HCT116 (cell line): Measurements from ENCODE around the gene ABHD4. TPM values are rescaled to one million over a fixed set of nuclear protein-coding genes. Genes with fewer than 3 reads are reported as not detected.

Source experiments
- ATAC-seq: fragments of 200-7000 bp; cut with Tn5 transposase; 2 replicates; pipeline ENCODE4 v1.9.1; 2020; ENCODE audit warnings: mild to moderate bottlenecking, moderate library complexity
- BruUV-seq: library from RNA; stranded (reverse); fragments of 400-500 nt; replicated peaks from 2 replicates; lab custom pipeline; 2021; lab: Mats Ljungman, UMichigan
- CTCF ChIA-PET: fragments of 300-600 bp; sonication (Branson Sonifier 250); formaldehyde crosslinking; loops from one replicate; lab custom pipeline; 2021; ENCODE audit warnings: antibody characterized with exemption; lab: Charles Lee
- POLR2A ChIA-PET: fragments of 300-600, 350-600 bp; sonication (Branson Sonifier 250); formaldehyde crosslinking; loops from one replicate; lab custom pipeline; 2021; ENCODE audit warnings: antibody characterized with exemption; lab: Charles Lee
- RAD21 ChIA-PET, 2 experiments: fragments of 300-600 bp; sonication (Branson Sonifier 250); formaldehyde crosslinking; loops; one replicate each; lab custom pipeline; 2023; ENCODE audit warnings: low total read pairs in 2 of 2; ENCODE audit not compliant: uncharacterized antibody in 2 of 2, unreplicated experiment in 2 of 2, low non-redundant PET in 1 of 2; lab: Charles Lee
- DNase-seq: peaks from one replicate; pipeline ENCODE4 v3.0.0-alpha.2; 2010; ENCODE audit warnings: low read depth, low spot score
- H2AFZ ChIP-seq: fragments of 200-600 bp; shearing (Covaris generic), sonication (generic); 2 replicates; pipeline ENCODE4 v1.6.1; 2017; ENCODE audit warnings: low read depth, mixed run types, mixed read lengths, antibody characterized with exemption, low read length; ENCODE audit not compliant: poor library complexity, severe bottlenecking
- H3K27ac ChIP-seq: 2 replicates; pipeline ENCODE4 v1.5.1; 2012; ENCODE audit warnings: low read depth, low read length
- H3K27me3 ChIP-seq: fragments of 200-600 bp; sonication (generic); 2 replicates; pipeline ENCODE4 v1.6.1; 2016; ENCODE audit warnings: mixed run types, low read length, mixed read lengths; ENCODE audit not compliant: insufficient read depth
- H3K36me3 ChIP-seq, 2 experiments: fragments of 200-500 bp in 1 of 2; fragments of 200-600 bp in 1 of 2; sonication (Bioruptor generic) in 1 of 2; sonication (generic) in 1 of 2; 2 replicates each; pipeline versions ENCODE4 v1.5.1 to v1.6.1; 2014 to 2016; ENCODE audit warnings: low read length in 2 of 2, inconsistent platforms in 1 of 2, mixed read lengths in 1 of 2, mixed run types in 1 of 2; ENCODE audit not compliant: insufficient read depth in 2 of 2, control insufficient read depth in 1 of 2
- H3K4me1 ChIP-seq, 2 experiments: fragments of 200-600 bp in 1 of 2; sonication (generic) in 1 of 2; 2 replicates each; pipeline versions ENCODE4 v1.5.1 to v1.6.1; 2012 to 2017; ENCODE audit warnings: low read length in 2 of 2, inconsistent platforms in 1 of 2, mild to moderate bottlenecking in 1 of 2, mixed read lengths in 1 of 2, mixed run types in 1 of 2, moderate library complexity in 1 of 2; ENCODE audit not compliant: insufficient read depth in 2 of 2, control insufficient read depth in 1 of 2
- H3K4me2 ChIP-seq: fragments of 200-600 bp; sonication (generic); 2 replicates; pipeline ENCODE4 v1.6.1; 2017; ENCODE audit warnings: mixed run types, low read length, mixed read lengths
- H3K4me3 ChIP-seq, 2 experiments: fragments of 200-600 bp in 1 of 2; sonication (generic) in 1 of 2; replicated peaks in 1 of 2; 2 replicates each; pipeline ENCODE4 v1.5.1; 2011 to 2016; ENCODE audit warnings: low read length in 2 of 2, control low read depth in 1 of 2, low read depth in 1 of 2, mild to moderate bottlenecking in 1 of 2, mixed read lengths in 1 of 2, mixed run types in 1 of 2
- H3K79me2 ChIP-seq: fragments of 200-600 bp; sonication (generic); 2 replicates; pipeline ENCODE4 v1.6.1; 2017; ENCODE audit warnings: mild to moderate bottlenecking, mixed run types, low read length, moderate library complexity, mixed read lengths; ENCODE audit not compliant: insufficient read depth
- H3K9ac ChIP-seq: fragments of 200-600 bp; sonication (generic); 2 replicates; pipeline ENCODE4 v1.6.1; 2016; ENCODE audit warnings: low read length, mixed read lengths
- H3K9me2 ChIP-seq: fragments of 200-600 bp; sonication (generic), shearing (Covaris generic); 2 replicates; pipeline ENCODE4 v1.6.1; 2017; ENCODE audit warnings: mixed run types, mild to moderate bottlenecking, moderate library complexity; ENCODE audit not compliant: insufficient read depth
- H3K9me3 ChIP-seq, 2 experiments: fragments of 200-500 bp in 1 of 2; fragments of 200-600 bp in 1 of 2; sonication (Bioruptor generic) in 1 of 2; sonication (generic) in 1 of 2; 2 replicates each; pipeline ENCODE4 v1.6.1; 2014 to 2017; ENCODE audit warnings: low read length in 2 of 2, mixed read lengths in 2 of 2, inconsistent platforms in 1 of 2, low read depth in 1 of 2, mild to moderate bottlenecking in 1 of 2, mixed run types in 1 of 2, moderate library complexity in 1 of 2; ENCODE audit not compliant: control insufficient read depth in 1 of 2, insufficient read depth in 1 of 2
- H4K20me1 ChIP-seq: fragments of 200-600 bp; sonication (generic), shearing (Covaris generic); 2 replicates; pipeline ENCODE4 v1.6.1; 2017; ENCODE audit warnings: mixed run types, mild to moderate bottlenecking, moderate library complexity; ENCODE audit not compliant: insufficient read depth
- CTCF ChIP-seq, 3 experiments: fragments of 200-600 bp in 1 of 3; sonication (generic) in 1 of 3; IDR thresholded peaks in 2 of 3; conservative IDR thresholded peaks in 1 of 3; 2 replicates each; pipeline ENCODE4 v1.5.1; 2012 to 2017; ENCODE audit warnings: low read depth in 2 of 3, low read length in 2 of 3, antibody characterized with exemption in 1 of 3, borderline replicate concordance in 1 of 3, control low read depth in 1 of 3, mild to moderate bottlenecking in 1 of 3, mixed read lengths in 1 of 3, mixed run types in 1 of 3, moderate library complexity in 1 of 3; ENCODE audit not compliant: insufficient read depth in 1 of 3
- EGR1 ChIP-seq: IDR thresholded peaks from 2 replicates; pipeline ENCODE4 v1.6.1; 2012; ENCODE audit warnings: low read depth
- FOSL1 ChIP-seq: IDR thresholded peaks from 2 replicates; pipeline ENCODE4 v1.6.1; 2012; ENCODE audit warnings: low read depth
- POLR2A ChIP-seq: IDR thresholded peaks from 2 replicates; pipeline ENCODE4 v1.7.0; 2011; ENCODE audit warnings: borderline replicate concordance; ENCODE audit not compliant: insufficient read depth, insufficient read length; ENCODE audit errors: extremely low read depth
- POLR2AphosphoS5 ChIP-seq: IDR thresholded peaks from 2 replicates; pipeline ENCODE4 v1.6.1; 2011; ENCODE audit warnings: mild to moderate bottlenecking, low read depth, low read length, moderate library complexity
- RAD21 ChIP-seq: IDR thresholded peaks from 2 replicates; pipeline ENCODE4 v1.6.1; 2012; ENCODE audit warnings: low read depth, mild to moderate bottlenecking
- REST ChIP-seq: IDR thresholded peaks from 2 replicates; pipeline ENCODE4 v1.6.1; 2012; ENCODE audit warnings: low read depth
- SIN3A ChIP-seq: IDR thresholded peaks from 2 replicates; pipeline ENCODE4 v1.6.1; 2012; ENCODE audit warnings: low read depth
- SP1 ChIP-seq: IDR thresholded peaks from 2 replicates; pipeline ENCODE4 v1.6.1; 2012; ENCODE audit warnings: low read depth
- YY1 ChIP-seq: IDR thresholded peaks from 2 replicates; pipeline ENCODE4 v1.6.1; 2011; ENCODE audit warnings: low read length, low read depth, moderate library complexity, mild to moderate bottlenecking; ENCODE audit not compliant: insufficient replicate concordance; ENCODE audit errors: extremely low read depth
- intact Hi-C: fragments of 100-400 bp; cut with micrococcal nuclease; formaldehyde crosslinking; loops from 2 replicates; pipeline ENCODE4 v1.10.0; 2022
- total RNA-seq: library from RNA; stranded (reverse); gene quantifications from one replicate; pipeline ENCODE4 v1.2.1, GENCODE V29; 2021; ENCODE audit not compliant: unreplicated experiment

ABHD4 gene
- total RNA-seq, 1 experiment from 2014 or later = 9.4 TPM

GRCh38 chr14:22589096-22589839, 8.8 kb upstream of the ABHD4 start, which contains the start of gene DAD1:
Gene DAD1, minus strand, starts transcription at chr14:22589224. Its CDS starts 67 bp downstream, at chr14:22589157.
- ATAC-seq = peak; percentile 94

GRCh38 chr14:22593189-22593588, 4.9 kb upstream of the ABHD4 start:
- CTCF ChIA-PET = interaction anchor here (1.4 kb wide), 1 partner anchor 34 kb away, joined by 3 read pairs; no protein-coding TSS in a partner anchor
- BruUV-seq = no TSS peak
- POLR2A ChIA-PET = interaction anchor here (1.2 kb wide), 1 partner anchor 60 kb away, joined by 3 read pairs; no protein-coding TSS in a partner anchor
- H3K36me3 ChIP-seq = no peaks in the 10 kb centered on the region
- no peaks in the 10 kb centered on the region for H3K9me2 ChIP-seq
- ATAC-seq (no peak), DNase-seq (no peak)
- H3K9me3 ChIP-seq = no peaks in the 10 kb centered on the region
- H2AFZ ChIP-seq = no peak overlapping the region
- H3K4me2 ChIP-seq = no peak overlapping the region
- peaks cover 10% of the 10 kb centered on the region; the same call in 1 of the 2 replicates for H3K27me3 ChIP-seq
- H3K4me3 ChIP-seq = no peak overlapping the region
- no peak overlapping the region for H3K27ac ChIP-seq
- peaks cover 8 to 21% of the 10 kb centered on the region in 2 experiments for H3K4me1 ChIP-seq
- intact Hi-C loops = no loop called here
- H3K9ac ChIP-seq = no peak overlapping the region
- H4K20me1 ChIP-seq = no peaks in the 10 kb centered on the region
- RAD21 ChIA-PET = no interaction called here
- H3K79me2 ChIP-seq = peaks cover 8% of the 10 kb centered on the region
- TF ChIP-seq FOSL1 (no peak), CTCF (IDR thresholded peaks at IDR 0.05 in 2 of 3, conservative IDR thresholded peaks at IDR 0.05 in 1 of 3; ENCODE audit: borderline replicate concordance in 1 of 3, insufficient read depth in 1 of 3, low read depth in 2 of 3, low read length in 2 of 3) (no peak), EGR1 (no peak), POLR2AphosphoS5 (no peak), YY1 (no peak), REST (no peak)

More at GRCh38 chr14:22589096-22589839, 8.8 kb upstream of the ABHD4 start, which contains the start of gene DAD1:
- CTCF ChIA-PET = interaction anchor here (0.7 to 2.8 kb wide), 14 partner anchors 9 to 480 kb away, joined by 3 to 37 read pairs (median 4); partner anchors contain the start of genes ABHD4 and OR6J1
- H2AFZ ChIP-seq = peak within 1 kb of the TSS; percentile 75
- BruUV-seq = no TSS peak
- H3K79me2 ChIP-seq = peaks cover 47% of the 10 kb centered on the region
- H4K20me1 ChIP-seq = no peaks in the 10 kb centered on the region
- H3K27ac ChIP-seq = peak within 1 kb of the TSS; percentile 69
- no peaks in the 10 kb centered on the region for H3K9me3 ChIP-seq
- H3K4me2 ChIP-seq = peak within 1 kb of the TSS; percentile 80
- peak within 1 kb of the TSS; percentile 76 for H3K9ac ChIP-seq
- H3K4me3 ChIP-seq = peak within 1 kb of the TSS; percentile 71 to 93
- 0 out of 4 replicates have a peak, but pooled peaks cover 0 to 2% of the 10 kb centered on the region in 2 experiments for H3K36me3 ChIP-seq
- H3K27me3 ChIP-seq = 0 out of 2 replicates have a peak, but pooled peaks cover 6% of the 10 kb centered on the region
- POLR2A ChIA-PET = interaction anchor here (0.7 to 2.0 kb wide), 10 partner anchors 8 to 601 kb away, joined by 3 to 9 read pairs (median 4); no protein-coding TSS in a partner anchor
- H3K4me1 ChIP-seq = peaks cover 10 to 22% of the 10 kb centered on the region in 2 experiments
- H3K9me2 ChIP-seq = no peaks in the 10 kb centered on the region
- TF ChIP-seq SIN3A = peak; percentile 93
- 0 out of 2 replicates have a peak, but pooled peaks have one; percentile 45 for TF ChIP-seq SP1
- peak; percentile 96 for TF ChIP-seq POLR2AphosphoS5
- no peak for TF ChIP-seq RAD21
- TF ChIP-seq YY1 = no peak
- peak; percentile 94 for TF ChIP-seq POLR2A
- RAD21 ChIA-PET = interaction anchor here (0.9 to 1.8 kb wide), 2 partner anchors 9 to 64 kb away, joined by 5 read pairs; partner anchors contain the start of gene ABHD4 (in 1 of the 2)
- intact Hi-C loops = no loop called here
- DNase-seq = peak; percentile 98
